HG02870 (cell line): Measurements from ENCODE around the gene CAND1.
A peak's percentile ranks its signal among the peaks of the same experiment; 100 is the strongest.
"Not testable (repeated sequence)": the region's sequence is repeated elsewhere in the genome, so short reads cannot be mapped to it uniquely, and the experiment has no call there.

Experiments used
- ATAC-seq: cut with Tn5 transposase; IDR thresholded peaks from one replicate; pipeline ENCODE4 v1.9.1; 2021; ENCODE audit warnings: mild to moderate bottlenecking, moderate library complexity; ENCODE audit not compliant: unreplicated experiment

CAND1 gene

GRCh38 chr12:67338426-67338825 is 69.3 kb downstream of the CAND1 start:
- ATAC-seq: no peak

- ATAC-seq: no peak
Measured at GRCh38 chr12:67339530-67339929, 70.4 kb downstream of the CAND1 start.

- not testable (repeated sequence) for ATAC-seq
Measured at GRCh38 chr12:67341086-67341485, 71.9 kb downstream of the CAND1 start.

GRCh38 chr12:67344979-67345710 is 76.0 kb downstream of the CAND1 start:
- no peak for ATAC-seq

GRCh38 chr12:67348683-67349082 is 79.5 kb downstream of the CAND1 start:
- no peak for ATAC-seq

GRCh38 chr12:67352682-67353081 is 83.5 kb downstream of the CAND1 start:
- no peak for ATAC-seq

- no peak for ATAC-seq
Measured at GRCh38 chr12:67354322-67354721, 85.2 kb downstream of the CAND1 start.

GRCh38 chr12:67354966-67355365 is 85.8 kb downstream of the CAND1 start:
- no peak for ATAC-seq

- peak; percentile 48 for ATAC-seq
Measured at GRCh38 chr12:67355428-67356379, 86.5 kb downstream of the CAND1 start.

GRCh38 chr12:67356380-67356774 is 87.2 kb downstream of the CAND1 start:
- no peak for ATAC-seq

GRCh38 chr12:67357376-67358125 is 88.4 kb downstream of the CAND1 start:
- ATAC-seq: no peak

- no peak for ATAC-seq
Measured at GRCh38 chr12:67358781-67359338, 89.7 kb downstream of the CAND1 start.

GRCh38 chr12:67362526-67362925 is 93.4 kb downstream of the CAND1 start:
- no peak for ATAC-seq

GRCh38 chr12:67364228-67364627 is 95.1 kb downstream of the CAND1 start:
- ATAC-seq: no peak

GRCh38 chr12:67365131-67365530 is 96.0 kb downstream of the CAND1 start:
- ATAC-seq: no peak

GRCh38 chr12:67367843-67368242 is 98.7 kb downstream of the CAND1 start:
- no peak for ATAC-seq
